KMS-11 (cell line): Measurements from ENCODE around the gene CCDC28A.

Source experiments
- H2AFZ ChIP-seq: fragments of 200-600 bp; sonication (generic); 2 replicates; pipeline ENCODE4 v1.6.1; 2016; ENCODE audit warnings: antibody characterized with exemption, mixed run types, low read depth
- H3K27ac ChIP-seq: fragments of 200-600 bp; sonication (generic); 2 replicates; pipeline ENCODE4 v1.6.1; 2016; ENCODE audit warnings: mild to moderate bottlenecking, mixed run types
- H3K27me3 ChIP-seq: fragments of 200-600 bp; sonication (generic); 2 replicates; pipeline ENCODE4 v1.6.1; 2017; ENCODE audit warnings: mild to moderate bottlenecking, low read depth, mixed run types, moderate library complexity; ENCODE audit not compliant: insufficient read depth
- H3K36me3 ChIP-seq: fragments of 200-600 bp; sonication (generic); 2 replicates; pipeline ENCODE4 v1.6.1; 2017; ENCODE audit warnings: mild to moderate bottlenecking, mixed run types; ENCODE audit not compliant: insufficient read depth
- H3K4me1 ChIP-seq: fragments of 200-600 bp; sonication (generic); 2 replicates; pipeline ENCODE4 v1.6.1; 2016; ENCODE audit warnings: mild to moderate bottlenecking, low read depth, mixed run types; ENCODE audit not compliant: poor library complexity, severe bottlenecking
- H3K4me2 ChIP-seq: fragments of 200-600 bp; sonication (generic); 2 replicates; pipeline ENCODE4 v1.7.0; 2016; ENCODE audit warnings: mild to moderate bottlenecking, mixed run types
- H3K4me3 ChIP-seq: fragments of 200-600 bp; sonication (generic); IDR thresholded peaks from 2 replicates; pipeline ENCODE4 v1.6.1; 2017; ENCODE audit warnings: low read depth, low read length, mixed read lengths; ENCODE audit not compliant: insufficient read depth
- H3K79me2 ChIP-seq: fragments of 200-600 bp; sonication (generic); 2 replicates; pipeline ENCODE4 v1.6.1; 2016; ENCODE audit warnings: low read depth, mixed run types; ENCODE audit not compliant: insufficient read depth
- H3K9ac ChIP-seq: fragments of 200-600 bp; sonication (generic); 2 replicates; pipeline ENCODE4 v1.6.1; 2016; ENCODE audit warnings: mild to moderate bottlenecking, mixed run types
- H4K20me1 ChIP-seq: fragments of 200-600 bp; sonication (generic); 2 replicates; pipeline ENCODE4 v1.6.1; 2016; ENCODE audit warnings: mild to moderate bottlenecking, mixed run types; ENCODE audit not compliant: insufficient read depth
- TF ChIP-seq, protein P1 (sequence below): fragments of 200-600 bp; sonication (generic); conservative IDR thresholded peaks from 2 replicates; pipeline ENCODE4 v1.6.1; 2017; ENCODE audit warnings: low read depth, mild to moderate bottlenecking, antibody characterized with exemption, low read length, moderate library complexity, mixed read lengths

The CCDC28A gene

DNA sequence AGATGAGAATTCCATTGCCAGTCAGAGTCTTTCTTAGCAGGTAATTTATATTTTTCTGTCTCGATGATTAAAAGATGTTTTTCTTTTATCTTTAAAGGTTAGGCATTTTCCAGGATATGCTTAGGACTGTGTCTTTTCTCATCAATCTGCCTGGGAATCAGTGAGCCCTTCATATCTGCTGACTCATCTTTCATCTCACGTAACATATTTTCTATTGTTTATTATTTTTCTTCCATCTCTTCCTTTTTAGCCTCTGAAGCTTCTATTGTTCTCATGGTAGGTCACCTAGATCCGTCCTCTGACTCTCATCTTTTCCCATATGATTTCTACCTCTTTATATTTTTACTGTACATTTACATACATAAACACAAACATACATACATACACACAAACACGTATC lies 8.7 kb downstream of the CCDC28A start:
- Histone ChIP-seq H3K9ac (no peak overlapping the region), H3K4me3 (no peak overlapping the region), H2AFZ (no peak overlapping the region), H4K20me1 (no peaks in the 10 kb centered on the region), H3K4me2 (no peak overlapping the region), H3K27me3 (no peaks in the 10 kb centered on the region), H3K27ac (no peak overlapping the region), H3K4me1 (peaks cover 8% of the 10 kb centered on the region), H3K79me2 (no peaks in the 10 kb centered on the region), H3K36me3 (no peaks in the 10 kb centered on the region)
- TF ChIP-seq, protein P1, sequence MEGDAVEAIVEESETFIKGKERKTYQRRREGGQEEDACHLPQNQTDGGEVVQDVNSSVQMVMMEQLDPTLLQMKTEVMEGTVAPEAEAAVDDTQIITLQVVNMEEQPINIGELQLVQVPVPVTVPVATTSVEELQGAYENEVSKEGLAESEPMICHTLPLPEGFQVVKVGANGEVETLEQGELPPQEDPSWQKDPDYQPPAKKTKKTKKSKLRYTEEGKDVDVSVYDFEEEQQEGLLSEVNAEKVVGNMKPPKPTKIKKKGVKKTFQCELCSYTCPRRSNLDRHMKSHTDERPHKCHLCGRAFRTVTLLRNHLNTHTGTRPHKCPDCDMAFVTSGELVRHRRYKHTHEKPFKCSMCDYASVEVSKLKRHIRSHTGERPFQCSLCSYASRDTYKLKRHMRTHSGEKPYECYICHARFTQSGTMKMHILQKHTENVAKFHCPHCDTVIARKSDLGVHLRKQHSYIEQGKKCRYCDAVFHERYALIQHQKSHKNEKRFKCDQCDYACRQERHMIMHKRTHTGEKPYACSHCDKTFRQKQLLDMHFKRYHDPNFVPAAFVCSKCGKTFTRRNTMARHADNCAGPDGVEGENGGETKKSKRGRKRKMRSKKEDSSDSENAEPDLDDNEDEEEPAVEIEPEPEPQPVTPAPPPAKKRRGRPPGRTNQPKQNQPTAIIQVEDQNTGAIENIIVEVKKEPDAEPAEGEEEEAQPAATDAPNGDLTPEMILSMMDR: no peak

- no peaks in the 10 kb centered on the region for H3K36me3 ChIP-seq
- H3K27ac ChIP-seq: no peak overlapping the region
- H3K79me2 ChIP-seq: no peaks in the 10 kb centered on the region
- H3K27me3 ChIP-seq: no peaks in the 10 kb centered on the region
- no peaks in the 10 kb centered on the region for H4K20me1 ChIP-seq
- TF ChIP-seq, protein P1: no peak
- no peak overlapping the region for H3K4me2 ChIP-seq
- H3K4me1 ChIP-seq: peaks cover 13% of the 10 kb centered on the region
- H3K9ac ChIP-seq: no peak overlapping the region
- H2AFZ ChIP-seq: no peak overlapping the region
- H3K4me3 ChIP-seq: no peak overlapping the region
Measured at GRCh38 chr6:138785079-138785478, 11.5 kb downstream of the CCDC28A start.

DNA sequence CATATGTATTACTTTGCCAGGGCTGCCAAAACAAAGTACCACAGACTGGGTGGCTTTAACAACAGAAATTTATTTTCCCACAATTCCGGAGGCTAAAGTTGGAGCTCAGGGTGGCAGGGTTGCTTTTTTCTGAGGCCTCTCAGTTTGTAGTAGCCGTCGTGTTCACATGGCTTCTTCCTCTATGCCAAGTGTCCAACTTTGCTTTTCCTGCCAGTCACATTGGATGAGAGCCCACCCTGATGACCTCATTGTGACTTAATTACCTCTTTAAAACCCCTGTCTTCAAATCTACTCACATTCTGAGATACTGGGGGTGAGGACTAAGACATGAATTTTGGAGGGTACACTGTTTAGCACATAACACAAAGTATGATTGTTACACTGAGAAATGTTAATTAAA lies 12.4 kb downstream of the CCDC28A start:
- TF ChIP-seq, protein P1: no peak
- no peaks in the 10 kb centered on the region for H4K20me1 ChIP-seq
- H2AFZ ChIP-seq: no peak overlapping the region
- no peaks in the 10 kb centered on the region for H3K36me3 ChIP-seq
- H3K27me3 ChIP-seq: no peaks in the 10 kb centered on the region
- peaks cover 13% of the 10 kb centered on the region for H3K4me1 ChIP-seq
- H3K4me2 ChIP-seq: no peak overlapping the region
- no peak overlapping the region for H3K9ac ChIP-seq
- H3K4me3 ChIP-seq: no peak overlapping the region
- H3K79me2 ChIP-seq: no peaks in the 10 kb centered on the region
- no peak overlapping the region for H3K27ac ChIP-seq

GRCh38 chr6:138787138-138787537 lies 13.6 kb downstream of the CCDC28A start:
- H3K4me2 ChIP-seq: no peak overlapping the region
- no peak overlapping the region for H2AFZ ChIP-seq
- no peak overlapping the region for H3K9ac ChIP-seq
- H3K4me3 ChIP-seq: no peak overlapping the region
- TF ChIP-seq, protein P1: no peak
- H3K4me1 ChIP-seq: peaks cover 13% of the 10 kb centered on the region
- no peaks in the 10 kb centered on the region for H4K20me1 ChIP-seq
- H3K27me3 ChIP-seq: no peaks in the 10 kb centered on the region
- H3K36me3 ChIP-seq: no peaks in the 10 kb centered on the region
- no peaks in the 10 kb centered on the region for H3K79me2 ChIP-seq
- no peak overlapping the region for H3K27ac ChIP-seq
